Calu3 (cell line): Measurements from ENCODE around the gene ARHGAP26. TPM values are rescaled to one million over a fixed set of nuclear protein-coding genes. Genes with fewer than 3 reads are reported as not detected.

Experiments
- BruUV-seq: library from RNA; stranded (reverse); fragments of 400-500 nt; replicated peaks from 2 replicates; lab custom pipeline; 2021; lab: Mats Ljungman, UMichigan
- CTCF ChIA-PET: fragments of 300-600 bp; sonication (Branson Sonifier 250); formaldehyde crosslinking; loops from one replicate; lab custom pipeline; 2022; ENCODE audit warnings: antibody characterized with exemption; lab: Charles Lee
- DNase-seq: peaks from one replicate; pipeline ENCODE4 v3.0.0; 2022
- H3K27ac Mint-ChIP-seq: one replicate; pipeline ENCODE4 v1.8.0; 2022; ENCODE audit warnings: mixed read lengths; ENCODE audit not compliant: unreplicated experiment
- H3K27me3 Mint-ChIP-seq: one replicate; pipeline ENCODE4 v1.8.0; 2022; ENCODE audit warnings: mixed read lengths; ENCODE audit not compliant: unreplicated experiment
- H3K36me3 Mint-ChIP-seq: one replicate; pipeline ENCODE4 v1.8.0; 2022; ENCODE audit warnings: mild to moderate bottlenecking, moderate library complexity, mixed read lengths; ENCODE audit not compliant: insufficient read depth, unreplicated experiment
- H3K4me1 Mint-ChIP-seq: one replicate; pipeline ENCODE4 v1.8.0; 2022; ENCODE audit warnings: mild to moderate bottlenecking, low read depth, mixed read lengths; ENCODE audit not compliant: unreplicated experiment
- H3K4me3 Mint-ChIP-seq: one replicate; pipeline ENCODE4 v1.8.0; 2022; ENCODE audit warnings: mild to moderate bottlenecking, low read depth, moderate library complexity, mixed read lengths; ENCODE audit not compliant: unreplicated experiment
- H3K9me3 Mint-ChIP-seq: one replicate; pipeline ENCODE4 v1.8.0; 2022; ENCODE audit warnings: low read depth, mixed read lengths; ENCODE audit not compliant: unreplicated experiment
- intact Hi-C: fragments of 100-400 bp; cut with micrococcal nuclease; formaldehyde crosslinking; loops from one replicate; pipeline ENCODE4 v1.10.0; 2022; ENCODE audit not compliant: unreplicated experiment
- total RNA-seq: library from RNA; stranded (reverse); gene quantifications from 2 replicates; pipeline ENCODE4 v1.2.3, GENCODE V29; 2022
- TF ChIP-seq, protein P1 (sequence below): fragments of 200-600 bp; IDR thresholded peaks from one replicate; pipeline ENCODE4 v1.8.0; 2022; ENCODE audit warnings: antibody characterized with exemption; ENCODE audit not compliant: unreplicated experiment

The ARHGAP26 gene
- total RNA-seq, 1 experiment from 2014 or later: 118 TPM

DNA sequence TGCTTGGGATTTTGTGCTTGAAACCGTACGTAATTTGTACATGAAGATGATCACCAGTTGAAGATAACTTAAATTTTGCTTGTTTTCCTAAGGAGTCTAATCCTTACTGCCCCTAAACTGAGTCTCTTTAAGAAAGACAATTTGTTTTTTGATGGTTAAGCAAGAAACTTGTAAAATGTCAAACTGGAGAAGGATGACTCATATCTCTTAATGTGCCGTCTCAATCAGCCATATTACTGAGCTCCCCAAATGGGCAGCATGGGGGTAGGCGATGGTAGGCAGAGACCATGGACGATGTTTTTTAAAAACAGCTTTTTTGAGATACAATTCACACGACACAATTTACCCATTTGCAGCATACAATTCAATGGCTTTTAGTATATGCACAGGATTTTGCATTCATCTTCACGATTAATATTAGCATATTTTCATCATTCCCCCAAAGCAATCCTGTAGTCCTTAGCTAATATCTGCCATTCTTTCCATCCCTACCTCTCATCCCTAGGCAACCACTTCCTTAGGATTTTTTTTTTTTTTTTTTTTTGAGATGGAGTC, 14.3 kb downstream of the ARHGAP26 start:
- H3K36me3 Mint-ChIP-seq: no peaks in the 10 kb centered on the region
- H3K4me3 Mint-ChIP-seq: no peak overlapping the region
- peaks cover 56% of the 10 kb centered on the region for H3K4me1 Mint-ChIP-seq
- no peak overlapping the region for H3K27ac Mint-ChIP-seq
- BruUV-seq: no TSS peak
- H3K27me3 Mint-ChIP-seq: no peaks in the 10 kb centered on the region
- CTCF ChIA-PET: interaction anchor here (0.9 to 1.9 kb wide), 4 partner anchors 12 to 86 kb away, joined by 3 to 6 read pairs (median 4); no protein-coding TSS in a partner anchor
- no peaks in the 10 kb centered on the region for H3K9me3 Mint-ChIP-seq
- intact Hi-C loops: no loop called here
- TF ChIP-seq, protein P1, sequence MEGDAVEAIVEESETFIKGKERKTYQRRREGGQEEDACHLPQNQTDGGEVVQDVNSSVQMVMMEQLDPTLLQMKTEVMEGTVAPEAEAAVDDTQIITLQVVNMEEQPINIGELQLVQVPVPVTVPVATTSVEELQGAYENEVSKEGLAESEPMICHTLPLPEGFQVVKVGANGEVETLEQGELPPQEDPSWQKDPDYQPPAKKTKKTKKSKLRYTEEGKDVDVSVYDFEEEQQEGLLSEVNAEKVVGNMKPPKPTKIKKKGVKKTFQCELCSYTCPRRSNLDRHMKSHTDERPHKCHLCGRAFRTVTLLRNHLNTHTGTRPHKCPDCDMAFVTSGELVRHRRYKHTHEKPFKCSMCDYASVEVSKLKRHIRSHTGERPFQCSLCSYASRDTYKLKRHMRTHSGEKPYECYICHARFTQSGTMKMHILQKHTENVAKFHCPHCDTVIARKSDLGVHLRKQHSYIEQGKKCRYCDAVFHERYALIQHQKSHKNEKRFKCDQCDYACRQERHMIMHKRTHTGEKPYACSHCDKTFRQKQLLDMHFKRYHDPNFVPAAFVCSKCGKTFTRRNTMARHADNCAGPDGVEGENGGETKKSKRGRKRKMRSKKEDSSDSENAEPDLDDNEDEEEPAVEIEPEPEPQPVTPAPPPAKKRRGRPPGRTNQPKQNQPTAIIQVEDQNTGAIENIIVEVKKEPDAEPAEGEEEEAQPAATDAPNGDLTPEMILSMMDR: no peak
- DNase-seq: no peak

GRCh38 chr5:142785206-142785605, 15.0 kb downstream of the ARHGAP26 start:
- peaks cover 49% of the 10 kb centered on the region for H3K4me1 Mint-ChIP-seq
- no peak for DNase-seq
- TF ChIP-seq, protein P1: no peak
- no peaks in the 10 kb centered on the region for H3K9me3 Mint-ChIP-seq
- no peak overlapping the region for H3K4me3 Mint-ChIP-seq
- intact Hi-C loops: no loop called here
- CTCF ChIA-PET: interaction anchor here (0.7 to 1.9 kb wide), 3 partner anchors 37 to 352 kb away, joined by 3 to 8 read pairs (median 5); no protein-coding TSS in a partner anchor
- no TSS peak for BruUV-seq
- H3K27ac Mint-ChIP-seq: no peak overlapping the region
- no peaks in the 10 kb centered on the region for H3K36me3 Mint-ChIP-seq
- no peaks in the 10 kb centered on the region for H3K27me3 Mint-ChIP-seq

DNA sequence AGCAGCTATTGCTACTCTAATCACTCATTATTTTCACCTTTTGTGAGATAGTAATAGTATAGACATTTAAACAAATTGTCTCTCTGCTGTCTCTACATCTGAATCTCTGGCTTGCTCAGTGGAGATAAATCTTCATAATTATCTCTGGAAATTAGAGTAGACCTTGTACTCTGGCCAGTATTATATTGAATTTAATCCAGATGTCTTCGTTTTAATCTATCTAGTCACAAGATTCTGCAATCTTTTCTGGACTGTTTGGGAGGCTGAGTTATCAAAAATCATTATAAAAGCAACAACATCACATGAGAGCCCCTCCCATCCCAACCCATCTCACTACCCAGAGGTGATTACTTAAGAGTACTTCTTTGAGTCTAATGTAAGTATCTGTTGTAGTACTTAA, 19.0 kb downstream of the ARHGAP26 start:
- intact Hi-C loops: no loop called here
- no TSS peak for BruUV-seq
- Mint-ChIP-seq H3K9me3 (no peaks in the 10 kb centered on the region), H3K27ac (no peak overlapping the region), H3K27me3 (no peaks in the 10 kb centered on the region), H3K4me3 (no peak overlapping the region), H3K36me3 (no peaks in the 10 kb centered on the region), H3K4me1 (peaks cover 28% of the 10 kb centered on the region)
- no peak for DNase-seq
- CTCF ChIA-PET: no interaction called here
- TF ChIP-seq, protein P1: no peak

GRCh38 chr5:142792012-142792864, 22.1 kb downstream of the ARHGAP26 start:
- TF ChIP-seq, protein P1: no peak
- no TSS peak for BruUV-seq
- no peak for DNase-seq
- H3K4me1 Mint-ChIP-seq: peaks cover 45% of the 10 kb centered on the region
- no peak overlapping the region for H3K27ac Mint-ChIP-seq
- no peaks in the 10 kb centered on the region for H3K27me3 Mint-ChIP-seq
- no peaks in the 10 kb centered on the region for H3K9me3 Mint-ChIP-seq
- H3K4me3 Mint-ChIP-seq: no peak overlapping the region
- CTCF ChIA-PET: no interaction called here
- intact Hi-C loops: no loop called here
- H3K36me3 Mint-ChIP-seq: no peaks in the 10 kb centered on the region
